Vagina (tissue), 2 donors: ENCODE data around the gene REEP3. TPM values are rescaled to one million over a fixed set of nuclear protein-coding genes. Genes with fewer than 3 reads are reported as not detected.

Experiments
- DNase-seq, 2 donors: peaks; one replicate each; pipeline ENCODE4 v3.0.0-alpha.2; 2017; ENCODE audit errors: extremely low spot score in 2 of 2
- H3K27ac ChIP-seq: fragments of 200-600 bp; sonication (generic); one replicate; pipeline ENCODE4 v1.5.1; 2019
- H3K27me3 ChIP-seq: fragments of 200-600 bp; sonication (generic); one replicate; pipeline ENCODE4 v1.5.1; 2019
- H3K36me3 ChIP-seq, 2 donors: fragments of 200-600 bp; sonication (generic); one replicate each; pipeline ENCODE4 v1.5.1; 2017 to 2019
- H3K4me1 ChIP-seq: fragments of 200-600 bp; sonication (generic); one replicate; pipeline ENCODE4 v1.5.1; 2019
- H3K4me3 ChIP-seq, 2 donors: fragments of 200-600 bp; sonication (generic); 1 replicate in 1 of 2; 2 replicates in 1 of 2; pipeline ENCODE4 v1.5.1; 2016 to 2019
- H3K9me3 ChIP-seq: fragments of 200-600 bp; sonication (generic); one replicate; pipeline ENCODE4 v1.5.1; 2019
- CTCF ChIP-seq, 3 experiments: fragments of 450-650 bp in 2 of 3; fragments of 200-600 bp in 1 of 3; sonication (generic) in 1 of 3; IDR thresholded peaks; one replicate each; pipeline ENCODE4 v1.5.1; 2017 to 2019; ENCODE audit warnings: antibody characterized with exemption in 3 of 3, mild to moderate bottlenecking in 2 of 3, moderate library complexity in 2 of 3
- POLR2A ChIP-seq, 2 donors: fragments of 450-650 bp; IDR thresholded peaks; one replicate each; pipeline ENCODE4 v1.6.1; 2017; ENCODE audit warnings: antibody characterized with exemption in 2 of 2, mild to moderate bottlenecking in 2 of 2, moderate library complexity in 2 of 2
- POLR2AphosphoS5 ChIP-seq, 2 donors: sonication (generic); formaldehyde crosslinking; IDR thresholded peaks; one replicate each; pipeline ENCODE4 v1.9.0; 2017; ENCODE audit warnings: antibody characterized with exemption in 2 of 2, mild to moderate bottlenecking in 2 of 2, low read depth in 1 of 2; ENCODE audit not compliant: insufficient read depth in 1 of 2
- intact Hi-C: fragments of 100-400 bp; cut with DNase I; formaldehyde crosslinking; loops from one replicate; pipeline ENCODE4 v1.15.1; 2023
- total RNA-seq: library from RNA; depleted of rRNA; stranded (reverse); fragments of >200 nt; gene quantifications from one replicate; pipeline ENCODE4 v1.2.3, GENCODE V29; 2016

Gene REEP3
- total RNA-seq, 1 donor from 2014 or later, result 41.0 TPM

- no peaks in the 10 kb centered on the region for H3K27me3 ChIP-seq
- H3K4me1 ChIP-seq, result peaks cover 20% of the 10 kb centered on the region
- H3K9me3 ChIP-seq, result no peaks in the 10 kb centered on the region
- no peak for TF ChIP-seq POLR2AphosphoS5 (IDR thresholded peaks at IDR 0.05; ENCODE audit: insufficient read depth in 1 of 2, low read depth in 1 of 2)
- no peak for TF ChIP-seq POLR2A (IDR thresholded peaks at IDR 0.05)
- no peak for TF ChIP-seq CTCF (IDR thresholded peaks at IDR 0.05)
- intact Hi-C loops, result no loop called here
- no peak for DNase-seq
- no peak overlapping the region for H3K27ac ChIP-seq
- H3K36me3 ChIP-seq, result no peaks in the 10 kb centered on the region
- H3K4me3 ChIP-seq, result no peak overlapping the region
Observed at GRCh38 chr10:63555330-63555729, 34.1 kb downstream of the REEP3 start.

- no peak overlapping the region for H3K27ac ChIP-seq
- no peaks in the 10 kb centered on the region for H3K27me3 ChIP-seq
- no peak for TF ChIP-seq CTCF (IDR thresholded peaks at IDR 0.05)
- no peak for TF ChIP-seq POLR2A (IDR thresholded peaks at IDR 0.05)
- no peak for TF ChIP-seq POLR2AphosphoS5 (IDR thresholded peaks at IDR 0.05; ENCODE audit: insufficient read depth in 1 of 2, low read depth in 1 of 2)
- no peaks in the 10 kb centered on the region for H3K36me3 ChIP-seq
- no peak for DNase-seq
- H3K4me1 ChIP-seq, result peaks cover 20% of the 10 kb centered on the region
- no peaks in the 10 kb centered on the region for H3K9me3 ChIP-seq
- H3K4me3 ChIP-seq, result no peak overlapping the region
- intact Hi-C loops, result no loop called here
Observed at GRCh38 chr10:63558132-63558784, 37.1 kb downstream of the REEP3 start.

- no peaks in the 10 kb centered on the region for H3K36me3 ChIP-seq
- no peaks in the 10 kb centered on the region for H3K27me3 ChIP-seq
- TF ChIP-seq POLR2A (IDR thresholded peaks at IDR 0.05), result no peak
- no peak for TF ChIP-seq CTCF (IDR thresholded peaks at IDR 0.05)
- TF ChIP-seq POLR2AphosphoS5 (IDR thresholded peaks at IDR 0.05; ENCODE audit: insufficient read depth in 1 of 2, low read depth in 1 of 2), result no peak
- DNase-seq, result no peak
- H3K9me3 ChIP-seq, result no peaks in the 10 kb centered on the region
- intact Hi-C loops, result no loop called here
- H3K4me3 ChIP-seq, result no peak overlapping the region
- H3K27ac ChIP-seq, result no peak overlapping the region
- no peaks in the 10 kb centered on the region for H3K4me1 ChIP-seq
Observed at GRCh38 chr10:63561341-63561740, 40.1 kb downstream of the REEP3 start.

- H3K9me3 ChIP-seq, result no peaks in the 10 kb centered on the region
- no peak for DNase-seq
- H3K27me3 ChIP-seq, result no peaks in the 10 kb centered on the region
- no peaks in the 10 kb centered on the region for H3K36me3 ChIP-seq
- H3K4me3 ChIP-seq, result no peak overlapping the region
- H3K27ac ChIP-seq, result no peak overlapping the region
- intact Hi-C loops, result no loop called here
- H3K4me1 ChIP-seq, result no peaks in the 10 kb centered on the region
- no peak for TF ChIP-seq CTCF (IDR thresholded peaks at IDR 0.05)
- no peak for TF ChIP-seq POLR2A (IDR thresholded peaks at IDR 0.05)
- TF ChIP-seq POLR2AphosphoS5 (IDR thresholded peaks at IDR 0.05; ENCODE audit: insufficient read depth in 1 of 2, low read depth in 1 of 2), result no peak
Observed at GRCh38 chr10:63562391-63562790, 41.2 kb downstream of the REEP3 start.

- H3K4me3 ChIP-seq, result no peak overlapping the region
- H3K27me3 ChIP-seq, result no peaks in the 10 kb centered on the region
- H3K27ac ChIP-seq, result no peak overlapping the region
- no peak for TF ChIP-seq POLR2AphosphoS5 (IDR thresholded peaks at IDR 0.05; ENCODE audit: insufficient read depth in 1 of 2, low read depth in 1 of 2)
- no peak for TF ChIP-seq CTCF (IDR thresholded peaks at IDR 0.05)
- no peak for TF ChIP-seq POLR2A (IDR thresholded peaks at IDR 0.05)
- H3K9me3 ChIP-seq, result no peaks in the 10 kb centered on the region
- no peak for DNase-seq
- intact Hi-C loops, result no loop called here
- no peaks in the 10 kb centered on the region for H3K4me1 ChIP-seq
- no peaks in the 10 kb centered on the region for H3K36me3 ChIP-seq
Observed at GRCh38 chr10:63562857-63563256, 41.7 kb downstream of the REEP3 start.
